Measurements from ENCODE around the gene MAPKAPK2.

MAPKAPK2 gene

DNA sequence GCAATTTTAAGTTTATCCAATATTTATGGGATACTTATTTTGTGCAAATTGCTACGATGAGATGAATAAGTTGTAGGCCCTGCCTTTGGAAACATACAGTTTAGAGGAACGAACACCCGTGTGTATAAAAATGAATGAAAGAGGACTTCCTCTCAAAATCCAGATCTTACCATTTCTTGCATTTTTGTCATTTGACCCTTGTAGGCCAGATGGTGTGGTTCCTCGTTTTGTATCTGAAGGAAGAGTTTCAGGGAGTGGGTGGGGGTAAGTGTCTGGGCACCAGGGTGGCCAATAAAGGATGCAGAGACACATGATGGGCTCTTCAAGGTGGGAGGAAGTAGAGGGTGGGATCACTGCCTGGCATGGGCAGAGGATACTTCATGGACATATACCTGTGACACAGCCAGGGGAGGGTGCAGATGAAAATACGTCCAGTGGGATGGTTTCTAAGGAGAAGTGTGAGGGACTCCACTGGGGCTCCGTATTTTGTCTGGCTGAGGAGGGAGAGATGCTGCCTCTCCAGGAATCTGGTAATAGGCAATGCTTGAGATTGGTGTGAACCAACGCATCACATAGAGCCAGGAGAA lies 14.4 kb downstream of the MAPKAPK2 start:
- DNase-seq (ENCODE audit: low read depth), result no peak
- no peak overlapping the region for H3K4me3 ChIP-seq (ENCODE audit: control insufficient read depth, low read depth, low read length)
- TF ChIP-seq, protein P1, sequence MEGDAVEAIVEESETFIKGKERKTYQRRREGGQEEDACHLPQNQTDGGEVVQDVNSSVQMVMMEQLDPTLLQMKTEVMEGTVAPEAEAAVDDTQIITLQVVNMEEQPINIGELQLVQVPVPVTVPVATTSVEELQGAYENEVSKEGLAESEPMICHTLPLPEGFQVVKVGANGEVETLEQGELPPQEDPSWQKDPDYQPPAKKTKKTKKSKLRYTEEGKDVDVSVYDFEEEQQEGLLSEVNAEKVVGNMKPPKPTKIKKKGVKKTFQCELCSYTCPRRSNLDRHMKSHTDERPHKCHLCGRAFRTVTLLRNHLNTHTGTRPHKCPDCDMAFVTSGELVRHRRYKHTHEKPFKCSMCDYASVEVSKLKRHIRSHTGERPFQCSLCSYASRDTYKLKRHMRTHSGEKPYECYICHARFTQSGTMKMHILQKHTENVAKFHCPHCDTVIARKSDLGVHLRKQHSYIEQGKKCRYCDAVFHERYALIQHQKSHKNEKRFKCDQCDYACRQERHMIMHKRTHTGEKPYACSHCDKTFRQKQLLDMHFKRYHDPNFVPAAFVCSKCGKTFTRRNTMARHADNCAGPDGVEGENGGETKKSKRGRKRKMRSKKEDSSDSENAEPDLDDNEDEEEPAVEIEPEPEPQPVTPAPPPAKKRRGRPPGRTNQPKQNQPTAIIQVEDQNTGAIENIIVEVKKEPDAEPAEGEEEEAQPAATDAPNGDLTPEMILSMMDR (conservative IDR thresholded peaks at IDR 0.05; ENCODE audit: control insufficient read depth, insufficient read depth, low read depth, low read length), result no peak

DNA sequence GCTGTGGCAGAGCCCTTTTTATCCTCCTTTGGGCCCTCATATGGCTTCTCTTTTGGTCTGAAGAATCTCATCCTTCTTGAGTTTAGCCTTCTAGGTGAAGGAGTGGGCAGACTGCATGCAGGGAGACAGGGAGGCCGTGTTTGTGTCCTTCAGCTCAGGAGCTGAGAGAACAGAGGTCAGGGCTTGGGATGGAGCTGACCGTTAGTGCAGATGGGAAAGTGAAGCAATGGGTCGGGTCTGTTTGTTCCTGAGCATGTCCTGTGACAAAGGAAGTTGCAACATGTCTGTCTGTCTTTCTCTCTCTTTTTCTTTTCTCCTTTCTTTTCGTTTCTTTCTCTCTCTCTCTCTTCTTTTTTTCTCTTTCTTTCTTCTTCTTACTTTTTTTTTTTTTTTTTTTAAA lies 14.9 kb downstream of the MAPKAPK2 start:
- DNase-seq (ENCODE audit: low read depth), result peak; percentile 88
- TF ChIP-seq, protein P1 (conservative IDR thresholded peaks at IDR 0.05; ENCODE audit: control insufficient read depth, insufficient read depth, low read depth, low read length), result no peak
- no peak overlapping the region for H3K4me3 ChIP-seq (ENCODE audit: control insufficient read depth, low read depth, low read length)

DNA sequence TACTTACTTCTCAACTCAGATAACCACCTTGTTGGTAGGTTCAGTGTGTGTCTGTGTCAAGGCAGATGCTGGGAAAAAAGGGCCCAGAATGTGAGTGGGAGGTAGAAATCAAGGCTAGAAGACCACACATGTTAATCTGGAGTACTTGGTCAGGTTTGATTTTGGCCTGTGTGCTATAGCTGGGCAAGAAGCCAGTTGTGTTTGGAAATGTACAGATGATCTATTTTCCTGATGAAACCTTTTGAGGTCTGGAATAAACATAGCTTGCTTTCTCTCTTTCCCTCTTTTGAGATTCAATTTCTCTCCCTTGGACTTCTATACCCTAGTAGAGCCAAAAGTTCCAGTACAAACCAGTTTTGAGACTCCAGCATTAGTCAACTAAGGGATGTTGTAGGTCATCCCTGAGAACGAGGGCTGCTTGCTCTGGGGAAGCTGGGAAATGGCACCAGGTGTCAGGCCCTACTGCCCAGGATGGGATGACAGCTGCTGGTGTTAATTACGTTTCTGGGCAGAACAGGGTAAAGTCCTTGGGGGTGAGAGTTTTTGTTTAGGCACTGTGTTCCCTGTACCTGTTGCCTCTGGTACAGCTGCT lies 15.8 kb downstream of the MAPKAPK2 start:
- peak; percentile 90 for DNase-seq (ENCODE audit: low read depth)
- H3K4me3 ChIP-seq (ENCODE audit: control insufficient read depth, low read depth, low read length), result no peak overlapping the region

DNA sequence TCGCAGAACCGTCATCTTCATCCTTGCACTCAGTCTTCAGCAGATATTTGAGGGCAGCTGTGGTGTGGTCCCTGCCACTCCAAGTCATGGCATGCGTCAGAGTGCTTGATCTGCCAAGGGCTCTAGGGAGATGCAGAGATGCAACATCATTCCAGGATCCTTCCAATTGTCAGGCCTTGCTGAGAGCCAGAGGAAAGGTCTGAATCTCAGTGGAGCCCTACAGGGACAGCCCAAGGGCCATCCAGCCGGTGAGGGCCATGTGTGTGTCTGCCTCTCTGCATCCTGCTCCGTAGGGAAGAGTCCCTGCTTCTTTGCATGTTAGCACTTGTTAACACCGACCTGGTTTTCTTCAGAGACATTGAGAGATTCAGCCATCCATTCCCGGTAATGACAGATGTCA lies 17.6 kb downstream of the MAPKAPK2 start:
- no peak for DNase-seq (ENCODE audit: low read depth)
- no peak overlapping the region for H3K4me3 ChIP-seq (ENCODE audit: control insufficient read depth, low read depth, low read length)
- TF ChIP-seq, protein P1 (conservative IDR thresholded peaks at IDR 0.05; ENCODE audit: control insufficient read depth, insufficient read depth, low read depth, low read length), result no peak

More for the DNA sequence above, 15.8 kb downstream of the MAPKAPK2 start:
- TF ChIP-seq, protein P1 (conservative IDR thresholded peaks at IDR 0.05; ENCODE audit: control insufficient read depth, insufficient read depth, low read depth, low read length), result no peak

DNA sequence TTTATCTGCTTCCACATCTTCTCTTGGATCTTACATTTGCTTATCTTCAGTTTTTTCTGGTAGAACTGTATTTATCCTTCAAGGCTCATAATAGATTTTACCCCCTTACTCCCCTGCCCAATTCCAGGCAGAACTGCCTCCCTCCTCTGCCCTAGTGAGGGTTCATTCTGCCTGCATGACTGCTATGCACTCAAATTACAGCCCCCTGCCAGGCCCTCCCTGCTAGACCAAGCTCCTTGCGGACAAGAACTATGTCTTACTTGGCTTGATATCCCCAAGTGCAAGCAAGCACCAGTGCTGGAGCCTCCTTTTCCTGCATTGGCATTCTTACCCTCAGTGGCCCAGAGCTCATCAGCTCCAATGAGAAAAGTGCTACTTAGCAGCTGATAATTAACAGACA lies 18.1 kb downstream of the MAPKAPK2 start:
- no peak overlapping the region for H3K4me3 ChIP-seq (ENCODE audit: control insufficient read depth, low read depth, low read length)
- no peak for DNase-seq (ENCODE audit: low read depth)
- TF ChIP-seq, protein P1 (conservative IDR thresholded peaks at IDR 0.05; ENCODE audit: control insufficient read depth, insufficient read depth, low read depth, low read length), result no peak

DNA sequence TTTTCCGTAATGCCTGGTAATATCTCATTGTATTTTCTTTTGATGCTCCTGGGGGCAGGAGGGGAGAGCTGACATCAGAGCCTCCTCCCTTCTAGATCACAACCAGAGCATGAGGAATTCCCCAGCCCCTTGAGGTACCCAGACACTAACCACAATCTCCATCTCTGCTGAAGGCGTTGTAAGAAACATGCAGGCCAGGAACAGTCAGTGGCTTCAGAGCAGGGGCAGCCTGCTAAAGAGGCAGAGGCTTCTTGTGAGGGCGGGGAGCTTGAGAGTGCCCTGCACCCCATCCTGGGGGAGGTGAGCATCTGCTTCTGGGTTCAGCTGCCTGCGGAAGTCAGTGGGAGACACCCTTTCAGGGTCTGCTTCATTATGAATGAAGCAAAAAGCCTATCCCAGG lies 19.0 kb downstream of the MAPKAPK2 start:
- no peak overlapping the region for H3K4me3 ChIP-seq (ENCODE audit: control insufficient read depth, low read depth, low read length)
- DNase-seq (ENCODE audit: low read depth), result peak; percentile 68
- TF ChIP-seq, protein P1 (conservative IDR thresholded peaks at IDR 0.05; ENCODE audit: control insufficient read depth, insufficient read depth, low read depth, low read length), result no peak
